OCI-LY7 (cell line): ENCODE measurements around the gene GLYR1. TPM values are rescaled to one million over a fixed set of nuclear protein-coding genes. Genes with fewer than 3 reads are reported as not detected.

Experiments
- BruUV-seq: library from RNA; stranded (reverse); fragments of 400-500 nt; replicated peaks from 2 replicates; lab custom pipeline; 2021; lab: Mats Ljungman, UMichigan
- CTCF ChIA-PET: fragments of 300-600 bp; sonication (Branson Sonifier 250); formaldehyde crosslinking; loops from one replicate; lab custom pipeline; 2022; ENCODE audit warnings: antibody characterized with exemption; ENCODE audit not compliant: unreplicated experiment; lab: Charles Lee
- POLR2A ChIA-PET: fragments of 300-600 bp; sonication (Branson Sonifier 250); formaldehyde crosslinking; loops from one replicate; lab custom pipeline; 2022; ENCODE audit warnings: antibody characterized with exemption; lab: Charles Lee
- DNase-seq: peaks from one replicate; pipeline ENCODE4 v3.0.0-alpha.2; 2015; ENCODE audit warnings: low spot score
- H2AFZ ChIP-seq: fragments of 200-600 bp; sonication (generic), shearing (Covaris generic); 2 replicates; pipeline ENCODE4 v1.6.1; 2014; ENCODE audit warnings: mild to moderate bottlenecking, antibody characterized with exemption, low read length, moderate library complexity
- H3K27ac ChIP-seq: fragments of 200-600 bp; sonication (generic); 2 replicates; pipeline ENCODE4 v1.5.1; 2014; ENCODE audit warnings: mixed run types, low read depth, mild to moderate bottlenecking, moderate library complexity, low read length, inconsistent platforms; ENCODE audit not compliant: poor library complexity, severe bottlenecking
- H3K36me3 ChIP-seq: fragments of 200-600 bp; sonication (generic); 2 replicates; pipeline ENCODE4 v1.6.1; 2014; ENCODE audit warnings: mild to moderate bottlenecking, antibody characterized with exemption, low read length, moderate library complexity, mixed read lengths; ENCODE audit not compliant: insufficient read depth
- H3K4me1 ChIP-seq: fragments of 200-600 bp; sonication (generic); 2 replicates; pipeline ENCODE4 v1.5.1; 2014; ENCODE audit warnings: mild to moderate bottlenecking, low read length; ENCODE audit not compliant: insufficient read depth, poor library complexity, severe bottlenecking
- H3K4me2 ChIP-seq: fragments of 200-600 bp; sonication (generic); 2 replicates; pipeline ENCODE4 v1.6.1; 2014; ENCODE audit warnings: mild to moderate bottlenecking, low read length
- H3K4me3 ChIP-seq: fragments of 200-600 bp; sonication (generic); 2 replicates; pipeline ENCODE4 v1.5.1; 2014; ENCODE audit warnings: mild to moderate bottlenecking, low read depth, low read length; ENCODE audit not compliant: poor library complexity, severe bottlenecking
- H3K79me2 ChIP-seq: fragments of 200-600 bp; sonication (generic); 2 replicates; pipeline ENCODE4 v1.6.1; 2016; ENCODE audit warnings: low read depth, mild to moderate bottlenecking, low read length, moderate library complexity, mixed read lengths; ENCODE audit not compliant: insufficient read depth
- H3K9me2 ChIP-seq: fragments of 200-600 bp; sonication (generic); 2 replicates; pipeline ENCODE4 v1.6.1; 2016; ENCODE audit warnings: mild to moderate bottlenecking, low read length, mixed read lengths; ENCODE audit not compliant: insufficient read depth
- H3K9me3 ChIP-seq: fragments of 200-600 bp; sonication (generic); 2 replicates; pipeline ENCODE4 v1.6.1; 2014; ENCODE audit warnings: mild to moderate bottlenecking, mixed run types, low read length, mixed read lengths
- H4K20me1 ChIP-seq: fragments of 200-600 bp; sonication (generic); 2 replicates; pipeline ENCODE4 v1.6.1; 2014; ENCODE audit warnings: mild to moderate bottlenecking, antibody characterized with exemption, low read length, moderate library complexity, mixed read lengths; ENCODE audit not compliant: insufficient read depth
- CTCF ChIP-seq: fragments of 200-600 bp; sonication (generic); conservative IDR thresholded peaks from 2 replicates; pipeline ENCODE4 v1.5.1; 2014; ENCODE audit warnings: mild to moderate bottlenecking, antibody characterized with exemption, low read length, moderate library complexity, mixed read lengths
- EZH2phosphoT487 ChIP-seq: fragments of 200-600 bp; sonication (generic); IDR thresholded peaks from 2 replicates; pipeline ENCODE4 v1.6.1; 2018; ENCODE audit warnings: low read depth, borderline replicate concordance, mild to moderate bottlenecking, mixed run types, antibody characterized with exemption, low read length, moderate library complexity, mixed read lengths
- intact Hi-C: fragments of 100-400 bp; cut with micrococcal nuclease; formaldehyde crosslinking; loops from one replicate; pipeline ENCODE4 v1.10.0; 2022; ENCODE audit not compliant: unreplicated experiment
- total RNA-seq, 2 experiments: library from RNA; depleted of rRNA in 1 of 2; stranded (reverse); fragments of >200 nt in 1 of 2; shearing (Covaris generic) in 1 of 2; gene quantifications; 2 replicates each; pipeline ENCODE4 v1.2.3, GENCODE V29; 2014 to 2022

The GLYR1 gene
- total RNA-seq, 2 experiments from 2014 or later: 48.4 to 113 TPM

DNA sequence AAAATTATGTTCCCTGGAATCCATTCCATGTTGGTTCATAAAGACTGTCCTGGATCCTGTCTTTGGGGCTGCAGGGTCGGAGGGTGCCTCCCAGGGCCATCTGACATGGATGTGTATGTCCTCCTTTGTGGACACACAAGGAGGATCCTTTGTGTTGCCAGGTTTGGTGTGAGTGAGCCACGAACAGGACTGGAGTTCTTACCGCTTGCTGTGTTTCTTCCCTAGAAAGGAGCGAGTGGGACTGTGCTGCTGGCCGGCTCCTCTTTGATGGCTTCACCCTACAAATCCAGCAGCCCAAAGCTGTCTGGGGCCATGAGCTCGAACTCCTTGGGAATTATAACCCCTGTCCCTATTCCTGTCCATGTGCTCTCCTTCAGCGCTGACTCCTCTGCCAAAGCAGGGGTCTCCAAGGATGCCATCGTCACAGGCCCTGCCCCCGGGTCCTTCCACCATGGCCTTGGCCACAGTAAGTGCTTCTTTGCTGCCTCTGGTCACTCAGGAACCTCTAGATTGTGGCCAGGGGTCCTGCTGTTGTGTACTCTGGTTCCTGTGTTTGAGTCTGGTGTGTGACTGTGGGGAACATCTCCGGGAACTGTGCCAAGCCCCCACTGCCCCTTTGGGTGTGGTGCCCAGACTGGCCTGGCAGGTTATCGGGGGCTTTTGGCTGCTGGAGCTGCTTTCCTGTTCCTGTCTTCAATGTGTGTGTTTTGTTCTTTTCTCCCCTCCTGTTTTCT, 29.7 kb upstream of the GLYR1 start:
- H3K4me3 ChIP-seq: no peak overlapping the region
- no peaks in the 10 kb centered on the region for H3K9me3 ChIP-seq
- BruUV-seq: no TSS peak
- no peak overlapping the region for H3K27ac ChIP-seq
- no peak for TF ChIP-seq EZH2phosphoT487
- TF ChIP-seq CTCF: no peak
- no peaks in the 10 kb centered on the region for H3K9me2 ChIP-seq
- peaks cover 92% of the 10 kb centered on the region for H3K36me3 ChIP-seq
- intact Hi-C loops: no loop called here
- ChIA-PET POLR2A (no interaction called here), CTCF (no interaction called here)
- H4K20me1 ChIP-seq: no peaks in the 10 kb centered on the region
- no peak overlapping the region for H2AFZ ChIP-seq
- H3K4me2 ChIP-seq: no peak overlapping the region
- DNase-seq: no peak
- H3K79me2 ChIP-seq: no peaks in the 10 kb centered on the region
- no peaks in the 10 kb centered on the region for H3K4me1 ChIP-seq

DNA sequence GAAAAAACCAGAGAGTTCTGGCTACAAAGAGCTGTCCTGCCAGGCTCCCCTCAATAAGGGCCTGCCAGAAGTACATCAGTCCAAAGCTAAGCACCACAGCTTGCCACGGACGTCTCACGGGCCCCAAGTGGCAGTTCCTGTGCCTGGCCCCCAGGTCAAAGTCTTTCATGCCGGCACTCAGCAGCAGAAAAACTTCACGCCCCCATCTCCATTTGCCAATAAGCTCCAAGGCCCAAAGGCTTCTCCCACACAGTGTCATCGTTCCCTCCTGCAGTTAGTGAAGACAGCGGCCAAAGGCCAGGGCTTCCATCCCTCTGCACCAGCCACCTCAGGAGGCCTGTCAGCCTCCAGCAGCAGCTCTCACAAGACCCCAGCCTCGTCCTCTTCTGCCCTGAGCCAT, 27.6 kb upstream of the GLYR1 start:
- Histone ChIP-seq H3K4me2 (no peak overlapping the region), H3K79me2 (no peaks in the 10 kb centered on the region), H3K27ac (no peak overlapping the region), H3K9me3 (no peaks in the 10 kb centered on the region), H3K9me2 (no peaks in the 10 kb centered on the region), H2AFZ (no peak overlapping the region), H3K4me1 (no peaks in the 10 kb centered on the region), H3K36me3 (peaks cover 92% of the 10 kb centered on the region), H3K4me3 (no peak overlapping the region), H4K20me1 (no peaks in the 10 kb centered on the region)
- no peak for DNase-seq
- intact Hi-C loops: no loop called here
- TF ChIP-seq CTCF: no peak
- no peak for TF ChIP-seq EZH2phosphoT487
- ChIA-PET POLR2A (no interaction called here), CTCF (no interaction called here)
- TSS peak; percentile 55 for BruUV-seq

DNA sequence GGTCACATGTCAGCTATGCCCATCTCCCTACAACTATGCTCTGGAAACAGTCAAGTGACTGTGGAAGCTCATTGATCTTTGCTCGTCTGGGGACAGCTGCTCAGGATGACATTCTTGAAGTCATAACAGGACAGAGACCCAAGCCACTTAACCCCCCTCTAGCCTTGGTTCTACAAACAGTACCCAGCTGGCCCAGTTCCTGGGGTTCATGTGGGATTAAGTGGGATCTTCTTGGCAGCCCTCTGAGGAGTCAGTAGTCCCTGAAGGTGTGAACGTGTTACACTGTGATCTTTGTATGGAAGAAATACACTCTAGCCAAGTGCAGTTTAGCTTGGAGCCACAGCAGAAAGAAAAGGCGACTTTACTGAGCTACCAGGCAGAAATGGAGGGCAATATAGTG, 26.0 kb upstream of the GLYR1 start:
- ChIA-PET POLR2A (no interaction called here), CTCF (no interaction called here)
- intact Hi-C loops: no loop called here

More for the DNA sequence above, 26.0 kb upstream of the GLYR1 start:
- Histone ChIP-seq H3K27ac (no peak overlapping the region), H3K9me2 (no peaks in the 10 kb centered on the region), H3K4me1 (no peaks in the 10 kb centered on the region), H2AFZ (no peak overlapping the region), H3K36me3 (peaks cover 92% of the 10 kb centered on the region), H3K4me3 (no peak overlapping the region), H3K4me2 (no peak overlapping the region), H4K20me1 (0 out of 2 replicates have a peak, but pooled peaks cover under 1% of the 10 kb centered on the region), H3K9me3 (no peaks in the 10 kb centered on the region), H3K79me2 (peaks cover 4% of the 10 kb centered on the region; the same call in 1 of the 2 replicates)
- TF ChIP-seq EZH2phosphoT487: no peak
- DNase-seq: no peak
- no TSS peak for BruUV-seq
